Caco-2 (cell line): ENCODE measurements around the gene PMEL. TPM values are rescaled to one million over a fixed set of nuclear protein-coding genes. Genes with fewer than 3 reads are reported as not detected.

Source experiments
- BruUV-seq: library from RNA; stranded (reverse); fragments of 400-500 nt; replicated peaks from 2 replicates; lab custom pipeline; 2021; lab: Mats Ljungman, UMichigan
- CTCF ChIA-PET: fragments of 300-600 bp; sonication (Branson Sonifier 250); formaldehyde crosslinking; loops from one replicate; lab custom pipeline; 2022; ENCODE audit warnings: antibody characterized with exemption; lab: Charles Lee
- POLR2A ChIA-PET: fragments of 300-600 bp; sonication (Branson Sonifier 250); formaldehyde crosslinking; loops from one replicate; lab custom pipeline; 2022; ENCODE audit warnings: antibody characterized with exemption; lab: Charles Lee
- DNase-seq, 2 experiments: peaks; one replicate each; pipeline versions ENCODE4 v3.0.0 to v3.0.0-alpha.2; 2020 to 2022
- H3K27me3 ChIP-seq: replicated peaks from 2 replicates; pipeline ENCODE4 v1.6.0; 2011; ENCODE audit warnings: low read length; ENCODE audit not compliant: control insufficient read depth, insufficient read depth
- H3K36me3 ChIP-seq: 2 replicates; pipeline ENCODE4 v1.5.1; 2011; ENCODE audit warnings: low read length; ENCODE audit not compliant: control insufficient read depth, insufficient read depth
- H3K4me1 ChIP-seq: fragments of 250-450 bp; sonication (Bioruptor Pico); 2 replicates; pipeline ENCODE4 v1.5.1; 2020; ENCODE audit warnings: mild to moderate bottlenecking
- H3K4me3 ChIP-seq: 2 replicates; pipeline ENCODE4 v1.5.1; 2011; ENCODE audit warnings: low read depth, mild to moderate bottlenecking, control low read depth, low read length
- H3K9me3 ChIP-seq: fragments of 250-450 bp; sonication (Bioruptor Pico); 2 replicates; pipeline ENCODE4 v1.5.1; 2020; ENCODE audit warnings: mild to moderate bottlenecking, moderate library complexity
- H3K27ac Mint-ChIP-seq: one replicate; pipeline ENCODE4 v1.8.0; 2022; ENCODE audit warnings: mixed read lengths; ENCODE audit not compliant: unreplicated experiment
- H3K27me3 Mint-ChIP-seq: one replicate; pipeline ENCODE4 v1.8.0; 2022; ENCODE audit warnings: mixed read lengths; ENCODE audit not compliant: insufficient read depth, unreplicated experiment
- H3K36me3 Mint-ChIP-seq: one replicate; pipeline ENCODE4 v1.8.0; 2022; ENCODE audit warnings: mild to moderate bottlenecking, mixed read lengths; ENCODE audit not compliant: insufficient read depth, unreplicated experiment
- H3K4me1 Mint-ChIP-seq: one replicate; pipeline ENCODE4 v1.8.0; 2022; ENCODE audit warnings: low read depth, mixed read lengths; ENCODE audit not compliant: unreplicated experiment
- H3K4me3 Mint-ChIP-seq: one replicate; pipeline ENCODE4 v1.8.0; 2022; ENCODE audit warnings: mild to moderate bottlenecking, moderate library complexity, mixed read lengths; ENCODE audit not compliant: unreplicated experiment
- H3K9me3 Mint-ChIP-seq: one replicate; pipeline ENCODE4 v1.8.0; 2022; ENCODE audit warnings: mixed read lengths; ENCODE audit not compliant: unreplicated experiment
- CTCF ChIP-seq, 2 experiments: fragments of 200-600 bp in 1 of 2; IDR thresholded peaks; 1 replicate in 1 of 2; 2 replicates in 1 of 2; pipeline versions ENCODE4 v1.5.1 to v1.8.0; 2011 to 2022; ENCODE audit warnings: antibody characterized with exemption in 1 of 2, control low read depth in 1 of 2, inconsistent platforms in 1 of 2, low read depth in 1 of 2, low read length in 1 of 2, mild to moderate bottlenecking in 1 of 2, moderate library complexity in 1 of 2; ENCODE audit not compliant: insufficient read depth in 1 of 2, severe bottlenecking in 1 of 2, unreplicated experiment in 1 of 2
- intact Hi-C: fragments of 100-400 bp; cut with micrococcal nuclease; formaldehyde crosslinking; loops from one replicate; pipeline ENCODE4 v1.10.0; 2022; ENCODE audit not compliant: unreplicated experiment
- total RNA-seq: library from RNA; stranded (reverse); gene quantifications from 2 replicates; pipeline ENCODE4 v1.2.3, GENCODE V29; 2022

PMEL gene
- total RNA-seq, 1 experiment from 2014 or later: 9.7 TPM

- BruUV-seq: no TSS peak
- POLR2A ChIA-PET: interaction anchor here (0.8 to 1.0 kb wide), 2 partner anchors 43 to 83 kb away, joined by 3 to 4 read pairs; partner anchors contain the start of gene RAB5B
- peaks cover 33% of the 10 kb centered on the region for H3K4me1 ChIP-seq
- Mint-ChIP-seq H3K9me3 (no peaks in the 10 kb centered on the region), H3K27ac (peak within 1 kb of the TSS; percentile 64), H3K27me3 (no peaks in the 10 kb centered on the region), H3K4me3 (peak within 1 kb of the TSS; percentile 90), H3K36me3 (peaks cover 26% of the 10 kb centered on the region), H3K4me1 (peaks cover 25% of the 10 kb centered on the region)
- no peaks in the 10 kb centered on the region for H3K27me3 ChIP-seq
- intact Hi-C loops: loop anchor here (1.0 to 5.0 kb wide), 4 partner anchors 9 to 110 kb away; partner anchors contain the start of gene RPS26
- no peaks in the 10 kb centered on the region for H3K36me3 ChIP-seq
- no peaks in the 10 kb centered on the region for H3K9me3 ChIP-seq
- H3K4me3 ChIP-seq: peak within 1 kb of the TSS; percentile 80
- peak; percentile 41 to 43 for DNase-seq
- TF ChIP-seq CTCF (IDR thresholded peaks at IDR 0.05; ENCODE audit: insufficient read depth in 1 of 2, low read depth in 1 of 2, low read length in 1 of 2, severe bottlenecking in 1 of 2, unreplicated experiment in 1 of 2): peak; percentile 54 to 66
- CTCF ChIA-PET: interaction anchor here (0.6 to 2.2 kb wide), 9 partner anchors 10 to 173 kb away, joined by 3 to 7 read pairs (median 3); partner anchors contain the start of genes ORMDL2, PA2G4, RAB5B and SARNP
Observed at GRCh38 chr12:55930771-55931316, 35.0 kb downstream of the PMEL start, which contains the start of gene DGKA. Gene DGKA, plus strand, starts transcription at chr12:55931162. Its CDS starts 5,342 bp downstream, at chr12:55936504.

- BruUV-seq: no TSS peak
- Histone ChIP-seq H3K4me1 (peaks cover 33% of the 10 kb centered on the region), H3K4me3 (no peak overlapping the region), H3K27me3 (no peaks in the 10 kb centered on the region), H3K36me3 (0 out of 2 replicates have a peak, but pooled peaks cover 1% of the 10 kb centered on the region), H3K9me3 (no peaks in the 10 kb centered on the region)
- no peak overlapping the region for H3K27ac Mint-ChIP-seq
- intact Hi-C loops: no loop called here
- ChIA-PET CTCF (interaction anchor here (1.3 kb wide), 1 partner anchor 11 kb away, joined by 6 read pairs; no protein-coding TSS in a partner anchor), POLR2A (no interaction called here)
- H3K4me3 Mint-ChIP-seq: peak overlapping the region; percentile 27
- H3K27me3 Mint-ChIP-seq: no peaks in the 10 kb centered on the region
- peaks cover 39% of the 10 kb centered on the region for H3K36me3 Mint-ChIP-seq
- TF ChIP-seq CTCF (IDR thresholded peaks at IDR 0.05; ENCODE audit: insufficient read depth in 1 of 2, low read depth in 1 of 2, low read length in 1 of 2, severe bottlenecking in 1 of 2, unreplicated experiment in 1 of 2): no peak
- H3K4me1 Mint-ChIP-seq: peaks cover 35% of the 10 kb centered on the region
- no peaks in the 10 kb centered on the region for H3K9me3 Mint-ChIP-seq
- no peak for DNase-seq
Observed at GRCh38 chr12:55929306-55929791, 36.5 kb downstream of the PMEL start.
